SK-N-SH (cell line): ENCODE results near the gene GCH1. TPM values are rescaled to one million over a fixed set of nuclear protein-coding genes. Genes with fewer than 3 reads are reported as not detected.

ENCODE experiments used
- CTCF ChIA-PET: fragments of 300-600, 350-600 bp; formaldehyde crosslinking; extraction: SDS; loops from one replicate; lab custom pipeline; 2021; lab: Yijun Ruan, JAX
- POLR2A ChIA-PET: fragments of 350-600 bp; sonication (Branson Sonifier 250); formaldehyde crosslinking; extraction: SDS; loops from one replicate; lab custom pipeline; 2020; ENCODE audit warnings: antibody characterized with exemption, inconsistent platforms; lab: Yijun Ruan, JAX
- DNase-seq: peaks from one replicate; pipeline ENCODE4 v3.0.0; 2012
- H2AFZ ChIP-seq: fragments of 200-600 bp; sonication (generic); 2 replicates; pipeline ENCODE4 v1.8.1; 2016; ENCODE audit warnings: antibody characterized with exemption, mild to moderate bottlenecking, low read depth
- H3F3A ChIP-seq: fragments of 200-600 bp; sonication (generic); replicated peaks from 2 replicates; pipeline ENCODE3; 2016; ENCODE audit warnings: antibody characterized with exemption, mild to moderate bottlenecking; ENCODE audit not compliant: insufficient read depth
- H3K27ac ChIP-seq, 2 experiments: fragments of 200-500 bp in 1 of 2; fragments of 200-600 bp in 1 of 2; sonication (Bioruptor generic) in 1 of 2; sonication (generic), shearing (Covaris generic) in 1 of 2; 2 replicates each; pipeline versions ENCODE4 v1.5.1 to v1.6.1; 2014 to 2016; ENCODE audit warnings: low read depth in 2 of 2, inconsistent platforms in 1 of 2, low read length in 1 of 2, mild to moderate bottlenecking in 1 of 2, mixed read lengths in 1 of 2
- H3K27me3 ChIP-seq: fragments of 200-600 bp; sonication (generic), shearing (Covaris generic); 2 replicates; pipeline ENCODE4 v1.6.1; 2016; ENCODE audit warnings: mixed run types; ENCODE audit not compliant: insufficient read depth
- H3K36me3 ChIP-seq, 2 experiments: fragments of 200-500 bp in 1 of 2; fragments of 200-600 bp in 1 of 2; sonication (Bioruptor generic) in 1 of 2; sonication (generic) in 1 of 2; replicated peaks in 1 of 2; 2 replicates each; pipeline versions ENCODE3 to v1.5.1; 2014 to 2016; ENCODE audit warnings: low read length in 1 of 2, mild to moderate bottlenecking in 1 of 2; ENCODE audit not compliant: insufficient read depth in 2 of 2, control insufficient read depth in 1 of 2
- H3K4me1 ChIP-seq, 2 experiments: fragments of 200-500 bp in 1 of 2; fragments of 200-600 bp in 1 of 2; sonication (Bioruptor generic) in 1 of 2; sonication (generic), shearing (Covaris generic) in 1 of 2; 2 replicates each; pipeline versions ENCODE4 v1.5.1 to v1.6.1; 2014 to 2016; ENCODE audit warnings: low read depth in 1 of 2, low read length in 1 of 2, mixed run types in 1 of 2; ENCODE audit not compliant: insufficient read depth in 2 of 2, control insufficient read depth in 1 of 2
- H3K4me2 ChIP-seq: fragments of 200-600 bp; sonication (generic), shearing (Covaris generic); 2 replicates; pipeline ENCODE4 v1.6.1; 2017; ENCODE audit warnings: mixed run types
- H3K4me3 ChIP-seq, 2 experiments: fragments of 200-500 bp in 1 of 2; fragments of 200-600 bp in 1 of 2; sonication (Bioruptor generic) in 1 of 2; sonication (generic), shearing (Covaris generic) in 1 of 2; 2 replicates each; pipeline versions ENCODE4 v1.5.1 to v1.8.1; 2014 to 2016; ENCODE audit warnings: low read depth in 2 of 2, inconsistent platforms in 1 of 2, low read length in 1 of 2, mild to moderate bottlenecking in 1 of 2, mixed read lengths in 1 of 2, moderate library complexity in 1 of 2
- H3K79me2 ChIP-seq: fragments of 200-600 bp; sonication (generic); 2 replicates; pipeline ENCODE4 v1.8.1; 2017; ENCODE audit warnings: mild to moderate bottlenecking; ENCODE audit not compliant: insufficient read depth
- H3K9ac ChIP-seq: fragments of 200-600 bp; sonication (generic); 2 replicates; pipeline ENCODE4 v1.6.1; 2017; ENCODE audit warnings: mixed run types
- H3K9me2 ChIP-seq: fragments of 200-600 bp; sonication (generic); 2 replicates; pipeline ENCODE4 v1.6.1; 2017; ENCODE audit warnings: mixed run types
- H3K9me3 ChIP-seq: fragments of 200-600 bp; sonication (generic); 2 replicates; pipeline ENCODE4 v1.6.1; 2017; ENCODE audit warnings: mixed run types, mild to moderate bottlenecking, moderate library complexity
- H4K20me1 ChIP-seq: fragments of 200-600 bp; sonication (generic); 2 replicates; pipeline ENCODE4 v1.6.1; 2017; ENCODE audit warnings: mild to moderate bottlenecking, mixed run types; ENCODE audit not compliant: insufficient read depth
- CHD2 ChIP-seq: fragments of 150-350 bp; IDR thresholded peaks from 2 replicates; pipeline ENCODE4 v1.6.1; 2018; ENCODE audit warnings: low read length; ENCODE audit not compliant: partially characterized antibody
- EP300 ChIP-seq, 2 experiments: IDR thresholded peaks; 2 replicates each; pipeline versions ENCODE4 v1.4.0 to v1.6.1; 2012; ENCODE audit warnings: borderline replicate concordance in 1 of 2, low read depth in 1 of 2, low read length in 1 of 2
- FOXJ3 ChIP-seq: sonication (generic); formaldehyde crosslinking; IDR thresholded peaks from 2 replicates; pipeline ENCODE4 v1.5.1; 2020; ENCODE audit warnings: mild to moderate bottlenecking, missing genetic modification reagents
- GABPA ChIP-seq: IDR thresholded peaks from 2 replicates; pipeline ENCODE4 v1.4.0; 2012; ENCODE audit warnings: low read depth, mild to moderate bottlenecking
- GATA2 ChIP-seq: sonication (generic); formaldehyde crosslinking; IDR thresholded peaks from 2 replicates; pipeline ENCODE4 v1.5.0; 2020; ENCODE audit warnings: mild to moderate bottlenecking, missing genetic modification reagents
- MXI1 ChIP-seq: IDR thresholded peaks from 2 replicates; pipeline ENCODE4 v1.6.1; 2012; ENCODE audit warnings: mild to moderate bottlenecking, low read depth, low read length, improper control_type of control experiment
- NFIC ChIP-seq: IDR thresholded peaks from 2 replicates; pipeline ENCODE4 v1.4.0; 2012; ENCODE audit warnings: borderline replicate concordance
- POLR2AphosphoS5 ChIP-seq: IDR thresholded peaks from 2 replicates; pipeline ENCODE4 v1.6.1; 2012; ENCODE audit warnings: low read depth, low read length
- RAD21 ChIP-seq: IDR thresholded peaks from 2 replicates; pipeline ENCODE4 v1.6.1; 2012; ENCODE audit warnings: mild to moderate bottlenecking, low read length
- RCOR1 ChIP-seq: fragments of 150-350 bp; IDR thresholded peaks from 2 replicates; pipeline ENCODE4 v1.6.1; 2017; ENCODE audit warnings: antibody characterized with exemption, low read length
- RXRA ChIP-seq: IDR thresholded peaks from 2 replicates; pipeline ENCODE4 v1.4.0; 2012; ENCODE audit warnings: low read depth, mild to moderate bottlenecking, borderline replicate concordance
- SMC3 ChIP-seq: IDR thresholded peaks from 2 replicates; pipeline ENCODE4 v1.6.1; 2012; ENCODE audit warnings: low read depth, low read length, improper control_type of control experiment
- WGBS: methylation state at CpG from one replicate; pipeline ENCODE4 v1.1.6; 2017; ENCODE audit warnings: low lambda C conversion rate; 5-methylcytosine and 5-hydroxymethylcytosine counted together
- polyA plus RNA-seq, 3 experiments: library from polyadenylated mRNA; depleted of rRNA; stranded (reverse); fragments of >200 nt; gene quantifications; 2 replicates each; pipeline ENCODE4 v1.2.3, GENCODE V29; 2012
- TF ChIP-seq, protein P1 (sequence below): IDR thresholded peaks from 2 replicates; pipeline ENCODE4 v1.4.0; 2012; ENCODE audit warnings: low read depth
- TF ChIP-seq, protein P2 (sequence below): IDR thresholded peaks from 2 replicates; pipeline ENCODE4 v1.4.0; 2012; ENCODE audit warnings: low read depth, borderline replicate concordance
- TF ChIP-seq, protein P3 (sequence below): IDR thresholded peaks from 2 replicates; pipeline ENCODE4 v1.4.0; 2012; ENCODE audit warnings: low read depth, borderline replicate concordance
- TF ChIP-seq, protein P4 (sequence below): fragments of 200-600 bp; sonication (generic); IDR thresholded peaks from 2 replicates; pipeline ENCODE4 v1.6.1; 2017; ENCODE audit warnings: antibody characterized with exemption, mild to moderate bottlenecking, moderate library complexity

GCH1 gene
- polyA plus RNA-seq, 1 of the 3 experiments (the other 2 are of a cell fraction) = 2.2 TPM

DNA sequence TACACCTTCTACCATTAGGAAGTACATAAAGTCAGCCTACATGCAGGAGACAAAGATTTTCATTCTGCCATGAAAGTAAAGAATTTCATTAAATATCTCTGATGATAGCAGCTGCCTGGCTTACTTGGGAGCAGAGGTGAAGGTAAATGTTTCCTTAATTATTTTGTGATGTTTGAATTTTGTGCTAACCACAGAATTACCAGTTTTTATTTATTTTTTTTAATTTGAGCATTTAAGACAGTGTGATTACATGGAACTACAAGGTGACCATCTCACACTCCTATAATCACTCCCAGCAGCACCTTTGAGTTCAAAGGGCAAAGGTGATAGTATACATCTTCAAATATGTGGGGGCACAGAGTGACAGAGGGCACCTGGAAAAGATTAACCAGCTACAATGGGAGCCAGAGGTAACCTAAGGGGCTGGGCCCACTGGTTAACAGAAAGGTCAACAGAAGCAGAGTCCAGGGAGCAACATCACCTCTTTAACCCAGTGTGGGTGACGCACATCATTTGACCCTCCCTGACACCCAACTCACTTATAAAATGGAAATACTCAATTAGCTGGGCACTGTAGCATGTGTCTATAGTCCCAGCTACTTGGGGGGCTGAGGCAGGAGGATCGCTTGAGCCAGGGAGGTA is 65.0 kb downstream of the GCH1 start (continued):
- TF ChIP-seq RAD21 (no peak), NFIC (no peak)
- TF ChIP-seq, all 33 proteins: peak for 0

DNA sequence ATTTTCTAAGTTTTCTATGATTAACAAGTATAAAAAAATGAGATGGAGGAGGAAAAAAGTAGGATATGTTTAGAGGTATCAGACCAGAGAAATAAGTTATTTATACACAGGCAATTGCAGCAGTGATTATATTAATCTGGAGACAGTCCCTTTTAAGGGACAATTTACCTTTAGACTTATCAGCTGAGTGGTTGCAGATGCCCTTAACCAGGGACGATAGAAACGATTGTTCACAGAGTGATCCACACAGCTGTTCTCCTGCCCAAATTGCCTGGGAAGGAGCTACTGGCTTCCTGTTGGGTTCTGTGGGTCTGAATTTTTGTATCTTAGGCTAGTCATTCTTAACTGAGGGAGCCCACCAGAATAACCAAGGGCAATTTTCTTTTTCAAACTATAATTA is 66.4 kb downstream of the GCH1 start:
- peaks cover 0 to 3% of the 10 kb centered on the region in 2 experiments for H3K36me3 ChIP-seq
- no peaks in the 10 kb centered on the region for H3K9me2 ChIP-seq
- H3F3A ChIP-seq = no peaks in the 10 kb centered on the region
- peak overlapping the region in 1 of 2 experiments; percentile 50; a peak in 2 of 4 replicates for H3K27ac ChIP-seq
- H3K9me3 ChIP-seq = no peaks in the 10 kb centered on the region
- peaks cover 0 to 7% of the 10 kb centered on the region in 2 experiments; a peak in 2 of 4 replicates for H3K4me1 ChIP-seq
- H3K79me2 ChIP-seq = no peaks in the 10 kb centered on the region
- H3K4me3 ChIP-seq = no peak overlapping the region
- H2AFZ ChIP-seq = no peak overlapping the region
- H4K20me1 ChIP-seq = no peaks in the 10 kb centered on the region
- ChIA-PET POLR2A (interaction anchor here (1.6 kb wide), 1 partner anchor 18 kb away, joined by 6 read pairs; no protein-coding TSS in a partner anchor), CTCF (interaction anchor here (1.1 to 1.4 kb wide), 2 partner anchors 16 to 31 kb away, joined by 3 to 4 read pairs; no protein-coding TSS in a partner anchor)
- 0 out of 2 replicates have a peak, but pooled peaks cover 5% of the 10 kb centered on the region for H3K27me3 ChIP-seq
- TF ChIP-seq, protein P1, sequence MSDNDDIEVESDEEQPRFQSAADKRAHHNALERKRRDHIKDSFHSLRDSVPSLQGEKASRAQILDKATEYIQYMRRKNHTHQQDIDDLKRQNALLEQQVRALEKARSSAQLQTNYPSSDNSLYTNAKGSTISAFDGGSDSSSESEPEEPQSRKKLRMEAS = no peak
- TF ChIP-seq CHD2 = peak; percentile 72
- TF ChIP-seq RCOR1 = peak; percentile 54; the same call in 1 of the 2 replicates
- TF ChIP-seq POLR2AphosphoS5 = no peak
- TF ChIP-seq EP300 (IDR thresholded peaks at IDR 0.05; ENCODE audit: borderline replicate concordance in 1 of 2, low read depth in 1 of 2, low read length in 1 of 2) = peak in 1 of 2 experiments; percentile 81; a peak in 1 of 4 replicates
- peak; percentile 82; the same call in 1 of the 2 replicates for TF ChIP-seq FOXJ3 (CRISPR knock-in tag)
- TF ChIP-seq SMC3 = no peak
- TF ChIP-seq, protein P2, sequence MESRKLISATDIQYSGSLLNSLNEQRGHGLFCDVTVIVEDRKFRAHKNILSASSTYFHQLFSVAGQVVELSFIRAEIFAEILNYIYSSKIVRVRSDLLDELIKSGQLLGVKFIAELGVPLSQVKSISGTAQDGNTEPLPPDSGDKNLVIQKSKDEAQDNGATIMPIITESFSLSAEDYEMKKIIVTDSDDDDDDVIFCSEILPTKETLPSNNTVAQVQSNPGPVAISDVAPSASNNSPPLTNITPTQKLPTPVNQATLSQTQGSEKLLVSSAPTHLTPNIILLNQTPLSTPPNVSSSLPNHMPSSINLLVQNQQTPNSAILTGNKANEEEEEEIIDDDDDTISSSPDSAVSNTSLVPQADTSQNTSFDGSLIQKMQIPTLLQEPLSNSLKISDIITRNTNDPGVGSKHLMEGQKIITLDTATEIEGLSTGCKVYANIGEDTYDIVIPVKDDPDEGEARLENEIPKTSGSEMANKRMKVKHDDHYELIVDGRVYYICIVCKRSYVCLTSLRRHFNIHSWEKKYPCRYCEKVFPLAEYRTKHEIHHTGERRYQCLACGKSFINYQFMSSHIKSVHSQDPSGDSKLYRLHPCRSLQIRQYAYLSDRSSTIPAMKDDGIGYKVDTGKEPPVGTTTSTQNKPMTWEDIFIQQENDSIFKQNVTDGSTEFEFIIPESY = no peak
- TF ChIP-seq, protein P3, sequence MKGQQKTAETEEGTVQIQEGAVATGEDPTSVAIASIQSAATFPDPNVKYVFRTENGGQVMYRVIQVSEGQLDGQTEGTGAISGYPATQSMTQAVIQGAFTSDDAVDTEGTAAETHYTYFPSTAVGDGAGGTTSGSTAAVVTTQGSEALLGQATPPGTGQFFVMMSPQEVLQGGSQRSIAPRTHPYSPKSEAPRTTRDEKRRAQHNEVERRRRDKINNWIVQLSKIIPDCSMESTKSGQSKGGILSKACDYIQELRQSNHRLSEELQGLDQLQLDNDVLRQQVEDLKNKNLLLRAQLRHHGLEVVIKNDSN = no peak
- no peak for TF ChIP-seq GABPA
- TF ChIP-seq, protein P4, sequence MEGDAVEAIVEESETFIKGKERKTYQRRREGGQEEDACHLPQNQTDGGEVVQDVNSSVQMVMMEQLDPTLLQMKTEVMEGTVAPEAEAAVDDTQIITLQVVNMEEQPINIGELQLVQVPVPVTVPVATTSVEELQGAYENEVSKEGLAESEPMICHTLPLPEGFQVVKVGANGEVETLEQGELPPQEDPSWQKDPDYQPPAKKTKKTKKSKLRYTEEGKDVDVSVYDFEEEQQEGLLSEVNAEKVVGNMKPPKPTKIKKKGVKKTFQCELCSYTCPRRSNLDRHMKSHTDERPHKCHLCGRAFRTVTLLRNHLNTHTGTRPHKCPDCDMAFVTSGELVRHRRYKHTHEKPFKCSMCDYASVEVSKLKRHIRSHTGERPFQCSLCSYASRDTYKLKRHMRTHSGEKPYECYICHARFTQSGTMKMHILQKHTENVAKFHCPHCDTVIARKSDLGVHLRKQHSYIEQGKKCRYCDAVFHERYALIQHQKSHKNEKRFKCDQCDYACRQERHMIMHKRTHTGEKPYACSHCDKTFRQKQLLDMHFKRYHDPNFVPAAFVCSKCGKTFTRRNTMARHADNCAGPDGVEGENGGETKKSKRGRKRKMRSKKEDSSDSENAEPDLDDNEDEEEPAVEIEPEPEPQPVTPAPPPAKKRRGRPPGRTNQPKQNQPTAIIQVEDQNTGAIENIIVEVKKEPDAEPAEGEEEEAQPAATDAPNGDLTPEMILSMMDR = no peak
- no peak for TF ChIP-seq NFIC
- no peak for TF ChIP-seq MXI1
- peak; percentile 76; the same call in 1 of the 2 replicates for TF ChIP-seq GATA2 (CRISPR knock-in tag)
- no peak for TF ChIP-seq RXRA
- TF ChIP-seq, all 33 proteins: peak for 5
- DNase-seq = peak; percentile 52
- H3K4me2 ChIP-seq = no peak overlapping the region
- H3K9ac ChIP-seq = no peak overlapping the region
- 45% methylated on average over 2 of the region's 2 CpGs for WGBS
